NCI-H1417 (cell line): ENCODE measurements around the gene GNGT2.
"Not testable (repeated sequence)": the region's sequence is repeated elsewhere in the genome, so short reads cannot be mapped to it uniquely, and the experiment has no call there.

Experiments
- DNase-seq, 3 experiments: peaks; one replicate each; lab custom pipeline; 2025; lab: John Stamatoyannopoulos, UW

The GNGT2 gene

GRCh38 chr17:49203796-49204195, 6.6 kb downstream of the GNGT2 start:
- no peak for DNase-seq

- DNase-seq: no peak
Measured at GRCh38 chr17:49201481-49201927, 8.9 kb downstream of the GNGT2 start.

GRCh38 chr17:49200423-49201083, 9.8 kb downstream of the GNGT2 start:
- no peak for DNase-seq

GRCh38 chr17:49198211-49198610, 12.2 kb downstream of the GNGT2 start:
- DNase-seq: no peak

GRCh38 chr17:49197346-49197998, 12.9 kb downstream of the GNGT2 start:
- no peak for DNase-seq

- DNase-seq: no peak
Measured at GRCh38 chr17:49196520-49196919, 13.9 kb downstream of the GNGT2 start.

- no peak for DNase-seq
Measured at GRCh38 chr17:49195751-49196150, 14.6 kb downstream of the GNGT2 start.

GRCh38 chr17:49194297-49194607, 16.1 kb downstream of the GNGT2 start:
- DNase-seq: no peak

- peak; percentile 41 to 72 (median 58) for DNase-seq
Measured at GRCh38 chr17:49193513-49194296, 16.7 kb downstream of the GNGT2 start.

GRCh38 chr17:49191917-49192741, 18.2 kb downstream of the GNGT2 start:
- DNase-seq: peak; percentile 91 to 99 (median 96)

GRCh38 chr17:49191409-49191916, 18.9 kb downstream of the GNGT2 start:
- no peak for DNase-seq

- peak in 1 of 3 experiments; percentile 12 for DNase-seq
Measured at GRCh38 chr17:49190932-49191331, 19.4 kb downstream of the GNGT2 start.

- DNase-seq: no peak
Measured at GRCh38 chr17:49187301-49187700, 23.1 kb downstream of the GNGT2 start.

- not testable (repeated sequence) for DNase-seq
Measured at GRCh38 chr17:49185381-49185780, 25.0 kb downstream of the GNGT2 start.

GRCh38 chr17:49184522-49184921, 25.9 kb downstream of the GNGT2 start:
- DNase-seq: not testable (repeated sequence)

- DNase-seq: no peak
Measured at GRCh38 chr17:49183801-49184200, 26.6 kb downstream of the GNGT2 start.

- DNase-seq: no peak
Measured at GRCh38 chr17:49183341-49183740, 27.0 kb downstream of the GNGT2 start.

- no peak for DNase-seq
Measured at GRCh38 chr17:49180998-49181635, 29.3 kb downstream of the GNGT2 start.

GRCh38 chr17:49180303-49180702, 30.1 kb downstream of the GNGT2 start:
- peak; percentile 12 to 59 (median 15) for DNase-seq

- not testable (repeated sequence) for DNase-seq
Measured at GRCh38 chr17:49175978-49176377, 34.4 kb downstream of the GNGT2 start.

GRCh38 chr17:49170711-49171110, 39.7 kb downstream of the GNGT2 start:
- DNase-seq: not testable (repeated sequence)
